CD4-positive, alpha-beta T cell treated with Interleukin-6 at 100 ng/mL for 8 hours (primary cell): ENCODE results near the gene SPATA33.
"Not testable (repeated sequence)": the region's sequence is repeated elsewhere in the genome, so short reads cannot be mapped to it uniquely, and the experiment has no call there.

Source experiments
- DNase-seq: peaks from one replicate; pipeline ENCODE4 v3.0.0-alpha.2; 2020; ENCODE audit warnings: mixed read lengths, low spot score

Gene SPATA33

GRCh38 chr16:89629827-89630610 lies 27.6 kb upstream of the SPATA33 start:
- DNase-seq, result no peak

- no peak for DNase-seq
Measured at GRCh38 chr16:89633064-89633631, 24.5 kb upstream of the SPATA33 start.

GRCh38 chr16:89634463-89635385 lies 22.9 kb upstream of the SPATA33 start:
- not testable (repeated sequence) for DNase-seq

- no peak for DNase-seq
Measured at GRCh38 chr16:89636663-89637062, 21.0 kb upstream of the SPATA33 start.

- DNase-seq, result no peak
Measured at GRCh38 chr16:89637379-89637778, 20.3 kb upstream of the SPATA33 start.

GRCh38 chr16:89638455-89638854 lies 19.2 kb upstream of the SPATA33 start:
- no peak for DNase-seq

- DNase-seq, result no peak
Measured at GRCh38 chr16:89639385-89639784, 18.3 kb upstream of the SPATA33 start.

GRCh38 chr16:89641458-89642119 lies 16.0 kb upstream of the SPATA33 start:
- DNase-seq, result no peak

GRCh38 chr16:89642574-89642973 lies 15.1 kb upstream of the SPATA33 start:
- no peak for DNase-seq

GRCh38 chr16:89643769-89644300 lies 13.8 kb upstream of the SPATA33 start:
- DNase-seq, result no peak

- DNase-seq, result no peak
Measured at GRCh38 chr16:89645122-89645521, 12.5 kb upstream of the SPATA33 start.

- no peak for DNase-seq
Measured at GRCh38 chr16:89646270-89646669, 11.4 kb upstream of the SPATA33 start.

- DNase-seq, result no peak
Measured at GRCh38 chr16:89646906-89647305, 10.7 kb upstream of the SPATA33 start.

- DNase-seq, result no peak
Measured at GRCh38 chr16:89651584-89651983, 6.1 kb upstream of the SPATA33 start.

- no peak for DNase-seq
Measured at GRCh38 chr16:89653656-89654295, 3.9 kb upstream of the SPATA33 start.

- DNase-seq, result no peak
Measured at GRCh38 chr16:89655062-89655643, 2.5 kb upstream of the SPATA33 start.

- no peak for DNase-seq
Measured at GRCh38 chr16:89656435-89657121, 1.1 kb upstream of the SPATA33 start.

GRCh38 chr16:89658221-89658879 lies 714 bp downstream of the SPATA33 start:
- no peak for DNase-seq

GRCh38 chr16:89660146-89660545 lies 2.5 kb downstream of the SPATA33 start:
- no peak for DNase-seq

- DNase-seq, result no peak
Measured at GRCh38 chr16:89661215-89661614, 3.6 kb downstream of the SPATA33 start.
